SK-N-SH treated with all-trans-retinoic acid at 6 μM for 48 hours (cell line): ENCODE results near the gene SVOP.

Experiments
- ATAC-seq: fragments of 200-7000 bp; cut with Tn5 transposase; 3 replicates; pipeline ENCODE4 v1.9.1; 2020; ENCODE audit warnings: mild to moderate bottlenecking, moderate library complexity
- ARNTL ChIP-seq: fragments of 450-650 bp; formaldehyde crosslinking; IDR thresholded peaks from 2 replicates; pipeline ENCODE4 v1.5.0; 2020; ENCODE audit warnings: low read depth, mild to moderate bottlenecking, moderate library complexity, borderline replicate concordance
- BACH2 ChIP-seq: fragments of 250-450 bp; sonication (Bioruptor Pico); IDR thresholded peaks from 2 replicates; pipeline ENCODE4 v1.9.0; 2021; ENCODE audit warnings: mild to moderate bottlenecking, borderline replicate concordance
- CREB5 ChIP-seq: fragments of 250-450 bp; sonication (Bioruptor Pico); IDR thresholded peaks from 2 replicates; pipeline ENCODE4 v1.5.1; 2020; ENCODE audit warnings: low read depth, mild to moderate bottlenecking, moderate library complexity
- CSRNP3 ChIP-seq: fragments of 250-450 bp; sonication (Bioruptor Pico); IDR thresholded peaks from 2 replicates; pipeline ENCODE4 v1.5.1; 2021; ENCODE audit warnings: mild to moderate bottlenecking, moderate library complexity
- ESRRG ChIP-seq: fragments of 250-450 bp; sonication (Bioruptor Pico); IDR thresholded peaks from 2 replicates; pipeline ENCODE4 v1.6.1; 2021; ENCODE audit warnings: mild to moderate bottlenecking
- GLIS3 ChIP-seq: fragments of 250-450 bp; sonication (Bioruptor Pico); IDR thresholded peaks from 2 replicates; pipeline ENCODE4 v1.5.0; 2020; ENCODE audit warnings: mild to moderate bottlenecking, moderate library complexity
- ISL1 ChIP-seq: fragments of 250-450 bp; sonication (Bioruptor Pico); IDR thresholded peaks from 2 replicates; pipeline ENCODE4 v2.1.2; 2022; ENCODE audit warnings: mild to moderate bottlenecking, moderate library complexity
- OSR1 ChIP-seq: fragments of 250-450 bp; sonication (Bioruptor Pico); IDR thresholded peaks from 2 replicates; pipeline ENCODE4 v1.8.0; 2022; ENCODE audit warnings: moderate library complexity, mild to moderate bottlenecking, inconsistent platforms
- PATZ1 ChIP-seq: fragments of 250-450 bp; sonication (Bioruptor Pico); IDR thresholded peaks from 2 replicates; pipeline ENCODE4 v1.8.0; 2020; ENCODE audit warnings: mild to moderate bottlenecking, moderate library complexity, borderline replicate concordance
- PPARA ChIP-seq: fragments of 250-450 bp; sonication (Bioruptor Pico); IDR thresholded peaks from 2 replicates; pipeline ENCODE4 v1.5.0; 2020; ENCODE audit warnings: mild to moderate bottlenecking, borderline replicate concordance
- RARB ChIP-seq: fragments of 250-450 bp; sonication (Bioruptor Pico); IDR thresholded peaks from 2 replicates; pipeline ENCODE4 v1.8.0; 2021; ENCODE audit warnings: mild to moderate bottlenecking, moderate library complexity
- SNAI2 ChIP-seq: fragments of 250-450 bp; sonication (Bioruptor Pico); IDR thresholded peaks from 2 replicates; pipeline ENCODE4 v1.5.0; 2020; ENCODE audit warnings: mild to moderate bottlenecking, moderate library complexity
- TCF4 ChIP-seq: fragments of 250-450 bp; sonication (Bioruptor Pico); IDR thresholded peaks from 2 replicates; pipeline ENCODE4 v1.8.0; 2021; ENCODE audit warnings: mild to moderate bottlenecking, moderate library complexity, borderline replicate concordance
- ZC3H10 ChIP-seq: fragments of 250-450 bp; sonication (Bioruptor Pico); IDR thresholded peaks from 2 replicates; pipeline ENCODE4 v1.5.1; 2021; ENCODE audit warnings: mild to moderate bottlenecking, moderate library complexity
- ZFP3 ChIP-seq: fragments of 250-450 bp; sonication (Bioruptor Pico); IDR thresholded peaks from 2 replicates; pipeline ENCODE4 v1.5.0; 2020; ENCODE audit warnings: mild to moderate bottlenecking, moderate library complexity
- ZFP30 ChIP-seq: fragments of 450-650 bp; formaldehyde crosslinking; IDR thresholded peaks from 2 replicates; pipeline ENCODE4 v1.5.0; 2022; ENCODE audit warnings: mild to moderate bottlenecking, moderate library complexity
- ZNF565 ChIP-seq: fragments of 450-650 bp; formaldehyde crosslinking; conservative IDR thresholded peaks from 2 replicates; pipeline ENCODE4 v1.5.0; 2020; ENCODE audit warnings: low read depth, mild to moderate bottlenecking, moderate library complexity
- ZNF70 ChIP-seq: fragments of 450-650 bp; formaldehyde crosslinking; IDR thresholded peaks from 2 replicates; pipeline ENCODE4 v1.5.0; 2020; ENCODE audit warnings: mild to moderate bottlenecking, moderate library complexity
- TF ChIP-seq, protein P1 (sequence below): fragments of 250-450 bp; sonication (Bioruptor Pico); IDR thresholded peaks from 2 replicates; pipeline ENCODE4 v1.5.0; 2020; ENCODE audit warnings: mild to moderate bottlenecking, moderate library complexity
- TF ChIP-seq, protein P2 (sequence below): fragments of 250-450 bp; sonication (Bioruptor Pico); IDR thresholded peaks from 2 replicates; pipeline ENCODE4 v1.8.0; 2021; ENCODE audit warnings: low read depth, mild to moderate bottlenecking, moderate library complexity, borderline replicate concordance

SVOP gene

DNA sequence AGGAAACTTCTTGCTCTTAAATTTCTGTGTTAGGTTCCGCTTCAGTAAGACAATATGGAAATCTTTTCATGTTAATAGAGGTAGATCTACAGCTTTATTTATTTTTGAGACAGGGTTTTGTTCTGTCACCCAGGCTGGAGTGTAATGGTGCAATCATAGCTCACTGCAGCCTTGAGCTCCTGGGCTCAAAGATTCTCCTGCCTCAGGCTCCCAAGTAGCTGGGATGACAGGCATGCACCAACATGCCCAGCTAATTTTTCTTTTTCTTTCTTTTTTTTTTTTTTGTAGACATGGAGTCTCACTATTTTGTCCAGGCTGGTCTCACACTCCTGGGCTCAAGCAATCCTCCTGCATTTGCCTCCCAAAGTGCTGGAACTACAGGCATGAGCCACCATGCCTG is 70.9 kb downstream of the SVOP start (continued):
- TF ChIP-seq ZNF565: no peak
- TF ChIP-seq, protein P1, sequence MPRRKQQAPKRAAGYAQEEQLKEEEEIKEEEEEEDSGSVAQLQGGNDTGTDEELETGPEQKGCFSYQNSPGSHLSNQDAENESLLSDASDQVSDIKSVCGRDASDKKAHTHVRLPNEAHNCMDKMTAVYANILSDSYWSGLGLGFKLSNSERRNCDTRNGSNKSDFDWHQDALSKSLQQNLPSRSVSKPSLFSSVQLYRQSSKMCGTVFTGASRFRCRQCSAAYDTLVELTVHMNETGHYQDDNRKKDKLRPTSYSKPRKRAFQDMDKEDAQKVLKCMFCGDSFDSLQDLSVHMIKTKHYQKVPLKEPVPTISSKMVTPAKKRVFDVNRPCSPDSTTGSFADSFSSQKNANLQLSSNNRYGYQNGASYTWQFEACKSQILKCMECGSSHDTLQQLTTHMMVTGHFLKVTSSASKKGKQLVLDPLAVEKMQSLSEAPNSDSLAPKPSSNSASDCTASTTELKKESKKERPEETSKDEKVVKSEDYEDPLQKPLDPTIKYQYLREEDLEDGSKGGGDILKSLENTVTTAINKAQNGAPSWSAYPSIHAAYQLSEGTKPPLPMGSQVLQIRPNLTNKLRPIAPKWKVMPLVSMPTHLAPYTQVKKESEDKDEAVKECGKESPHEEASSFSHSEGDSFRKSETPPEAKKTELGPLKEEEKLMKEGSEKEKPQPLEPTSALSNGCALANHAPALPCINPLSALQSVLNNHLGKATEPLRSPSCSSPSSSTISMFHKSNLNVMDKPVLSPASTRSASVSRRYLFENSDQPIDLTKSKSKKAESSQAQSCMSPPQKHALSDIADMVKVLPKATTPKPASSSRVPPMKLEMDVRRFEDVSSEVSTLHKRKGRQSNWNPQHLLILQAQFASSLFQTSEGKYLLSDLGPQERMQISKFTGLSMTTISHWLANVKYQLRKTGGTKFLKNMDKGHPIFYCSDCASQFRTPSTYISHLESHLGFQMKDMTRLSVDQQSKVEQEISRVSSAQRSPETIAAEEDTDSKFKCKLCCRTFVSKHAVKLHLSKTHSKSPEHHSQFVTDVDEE (CRISPR knock-in tag): no peak

DNA sequence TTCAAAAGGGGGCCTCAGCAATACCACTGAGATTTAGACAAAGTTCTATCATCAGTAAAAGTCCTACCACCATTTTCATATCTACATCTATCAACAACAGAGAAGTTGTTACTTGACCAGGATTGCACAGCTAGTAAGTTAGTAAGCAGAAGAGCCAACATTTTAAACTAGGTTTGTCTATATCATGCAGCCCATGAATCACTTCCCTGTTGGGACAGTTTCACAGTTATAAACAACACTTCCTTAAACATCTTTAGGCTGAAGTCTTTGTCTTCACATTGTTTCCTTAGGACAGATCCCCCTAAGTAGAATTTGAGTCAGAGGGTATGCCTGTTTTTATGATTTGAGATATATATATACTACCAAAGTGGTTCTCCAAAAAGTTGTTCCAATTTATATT is 72.5 kb downstream of the SVOP start:
- no peak for ATAC-seq
- no peak for TF ChIP-seq PATZ1 (CRISPR knock-in tag)

- no peak for ATAC-seq
- TF ChIP-seq RARB (CRISPR knock-in tag) (no peak), GLIS3 (no peak), SNAI2 (CRISPR knock-in tag) (no peak), ZFP3 (CRISPR knock-in tag) (no peak), ARNTL (CRISPR knock-in tag) (no peak), TCF4 (CRISPR knock-in tag) (no peak), CREB5 (no peak), CSRNP3 (CRISPR knock-in tag) (no peak), ZNF70 (no peak), ZNF565 (no peak), PATZ1 (CRISPR knock-in tag) (no peak), BACH2 (CRISPR knock-in tag) (no peak), ISL1 (CRISPR knock-in tag) (no peak), OSR1 (no peak), PPARA (CRISPR knock-in tag) (no peak), ESRRG (no peak), ZFP30 (CRISPR knock-in tag) (no peak), ZC3H10 (no peak)
- TF ChIP-seq, protein P1 (CRISPR knock-in tag): no peak
- TF ChIP-seq, protein P2, sequence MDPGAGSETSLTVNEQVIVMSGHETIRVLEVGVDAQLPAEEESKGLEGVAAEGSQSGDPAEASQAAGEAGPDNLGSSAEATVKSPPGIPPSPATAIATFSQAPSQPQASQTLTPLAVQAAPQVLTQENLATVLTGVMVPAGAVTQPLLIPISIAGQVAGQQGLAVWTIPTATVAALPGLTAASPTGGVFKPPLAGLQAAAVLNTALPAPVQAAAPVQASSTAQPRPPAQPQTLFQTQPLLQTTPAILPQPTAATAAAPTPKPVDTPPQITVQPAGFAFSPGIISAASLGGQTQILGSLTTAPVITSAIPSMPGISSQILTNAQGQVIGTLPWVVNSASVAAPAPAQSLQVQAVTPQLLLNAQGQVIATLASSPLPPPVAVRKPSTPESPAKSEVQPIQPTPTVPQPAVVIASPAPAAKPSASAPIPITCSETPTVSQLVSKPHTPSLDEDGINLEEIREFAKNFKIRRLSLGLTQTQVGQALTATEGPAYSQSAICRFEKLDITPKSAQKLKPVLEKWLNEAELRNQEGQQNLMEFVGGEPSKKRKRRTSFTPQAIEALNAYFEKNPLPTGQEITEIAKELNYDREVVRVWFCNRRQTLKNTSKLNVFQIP (CRISPR knock-in tag): no peak
These were observed 73.8 kb downstream of the SVOP start for GRCh38 chr12:108947097-108947496.
